PC-9 (cell line): Measurements from ENCODE around the gene PGAM5.

Source experiments
- EZH2 ChIP-seq: fragments of 200-600 bp; sonication (generic); IDR thresholded peaks from 2 replicates; pipeline ENCODE4 v1.8.0; 2017; ENCODE audit warnings: antibody characterized with exemption, low read depth
- TF ChIP-seq, protein P1 (sequence below): fragments of 200-600 bp; sonication (generic); conservative IDR thresholded peaks from 2 replicates; pipeline ENCODE4 v1.6.1; 2017; ENCODE audit warnings: mixed run types, antibody characterized with exemption, mild to moderate bottlenecking, moderate library complexity

DNA sequence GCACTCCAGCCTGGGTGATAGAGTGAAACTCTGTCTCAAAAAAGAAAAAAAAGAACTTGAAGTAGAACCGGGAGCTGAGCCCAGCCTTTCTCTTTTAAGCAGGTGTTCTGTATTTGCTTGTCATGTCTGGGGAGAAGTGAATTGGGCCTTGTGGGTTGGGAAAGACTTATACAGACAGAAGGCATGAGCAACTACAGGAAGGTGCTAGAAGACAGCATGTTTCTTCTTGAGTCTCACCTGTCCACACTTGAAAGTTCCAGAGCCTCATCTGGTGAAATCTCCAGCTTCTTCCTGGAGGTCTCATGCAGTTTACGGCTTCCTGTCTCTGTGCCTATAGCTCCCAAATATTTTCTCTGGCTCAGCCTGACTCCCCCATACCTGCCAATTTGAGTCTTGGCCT, 2.5 kb downstream of the PGAM5 start:
- TF ChIP-seq, protein P1, sequence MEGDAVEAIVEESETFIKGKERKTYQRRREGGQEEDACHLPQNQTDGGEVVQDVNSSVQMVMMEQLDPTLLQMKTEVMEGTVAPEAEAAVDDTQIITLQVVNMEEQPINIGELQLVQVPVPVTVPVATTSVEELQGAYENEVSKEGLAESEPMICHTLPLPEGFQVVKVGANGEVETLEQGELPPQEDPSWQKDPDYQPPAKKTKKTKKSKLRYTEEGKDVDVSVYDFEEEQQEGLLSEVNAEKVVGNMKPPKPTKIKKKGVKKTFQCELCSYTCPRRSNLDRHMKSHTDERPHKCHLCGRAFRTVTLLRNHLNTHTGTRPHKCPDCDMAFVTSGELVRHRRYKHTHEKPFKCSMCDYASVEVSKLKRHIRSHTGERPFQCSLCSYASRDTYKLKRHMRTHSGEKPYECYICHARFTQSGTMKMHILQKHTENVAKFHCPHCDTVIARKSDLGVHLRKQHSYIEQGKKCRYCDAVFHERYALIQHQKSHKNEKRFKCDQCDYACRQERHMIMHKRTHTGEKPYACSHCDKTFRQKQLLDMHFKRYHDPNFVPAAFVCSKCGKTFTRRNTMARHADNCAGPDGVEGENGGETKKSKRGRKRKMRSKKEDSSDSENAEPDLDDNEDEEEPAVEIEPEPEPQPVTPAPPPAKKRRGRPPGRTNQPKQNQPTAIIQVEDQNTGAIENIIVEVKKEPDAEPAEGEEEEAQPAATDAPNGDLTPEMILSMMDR = no peak
- no peak for TF ChIP-seq EZH2
